Progenitor cell of endocrine pancreas (in vitro differentiated cells): ENCODE results near the gene AP5Z1. TPM values are rescaled to one million over a fixed set of nuclear protein-coding genes. Genes with fewer than 3 reads are reported as not detected.
A peak's percentile ranks its signal among the peaks of the same experiment; 100 is the strongest.

ENCODE experiments used
- DNase-seq: peaks from one replicate; pipeline ENCODE4 v3.0.0; 2021; ENCODE audit warnings: low spot score; ENCODE audit not compliant: unreplicated experiment
- H3K27ac Mint-ChIP-seq: 2 replicates; pipeline ENCODE4 v1.8.0; 2021; ENCODE audit warnings: mild to moderate bottlenecking, moderate library complexity, mixed read lengths
- H3K27me3 Mint-ChIP-seq: 2 replicates; pipeline ENCODE4 v1.8.0; 2021; ENCODE audit warnings: mixed read lengths
- H3K36me3 Mint-ChIP-seq: 2 replicates; pipeline ENCODE4 v1.8.0; 2022; ENCODE audit warnings: mixed read lengths; ENCODE audit not compliant: insufficient read depth
- H3K4me1 Mint-ChIP-seq: 2 replicates; pipeline ENCODE4 v1.8.0; 2021; ENCODE audit warnings: low read depth, mixed read lengths
- H3K4me3 Mint-ChIP-seq: 2 replicates; pipeline ENCODE4 v1.8.0; 2021; ENCODE audit warnings: low read depth, mild to moderate bottlenecking, moderate library complexity, mixed read lengths
- H3K9me3 Mint-ChIP-seq: 2 replicates; pipeline ENCODE4 v1.8.0; 2021; ENCODE audit warnings: low read depth, mixed read lengths
- CTCF ChIP-seq: fragments of 200-600 bp; sonication (generic); IDR thresholded peaks from one replicate; pipeline ENCODE4 v1.5.0; 2021; ENCODE audit warnings: antibody characterized with exemption, mild to moderate bottlenecking; ENCODE audit not compliant: unreplicated experiment
- total RNA-seq: library from RNA; stranded (reverse); gene quantifications from 2 replicates; pipeline ENCODE4 v1.2.1, GENCODE V29; 2021

Gene AP5Z1
- total RNA-seq, 1 donor from 2014 or later: 42.8 TPM

GRCh38 chr7:4729266-4729665 lies 46.2 kb upstream of the AP5Z1 start:
- peaks cover 8% of the 10 kb centered on the region for H3K36me3 Mint-ChIP-seq
- H3K4me1 Mint-ChIP-seq: peaks cover 26% of the 10 kb centered on the region
- no peak for TF ChIP-seq CTCF
- no peak overlapping the region for H3K27ac Mint-ChIP-seq
- H3K4me3 Mint-ChIP-seq: no peak overlapping the region
- no peaks in the 10 kb centered on the region for H3K27me3 Mint-ChIP-seq
- H3K9me3 Mint-ChIP-seq: no peaks in the 10 kb centered on the region
- DNase-seq: no peak

- H3K27me3 Mint-ChIP-seq: no peaks in the 10 kb centered on the region
- DNase-seq: no peak
- H3K4me1 Mint-ChIP-seq: peaks cover 19% of the 10 kb centered on the region
- H3K36me3 Mint-ChIP-seq: peaks cover 8% of the 10 kb centered on the region
- peak overlapping the region; percentile 73 for H3K27ac Mint-ChIP-seq
- no peak for TF ChIP-seq CTCF
- H3K4me3 Mint-ChIP-seq: no peak overlapping the region
- no peaks in the 10 kb centered on the region for H3K9me3 Mint-ChIP-seq
Observed at GRCh38 chr7:4730276-4730675, 45.1 kb upstream of the AP5Z1 start.

- H3K4me1 Mint-ChIP-seq: peaks cover 13% of the 10 kb centered on the region
- no peaks in the 10 kb centered on the region for H3K9me3 Mint-ChIP-seq
- DNase-seq: no peak
- peak overlapping the region; percentile 86 for H3K27ac Mint-ChIP-seq
- TF ChIP-seq CTCF: no peak
- no peaks in the 10 kb centered on the region for H3K27me3 Mint-ChIP-seq
- peak overlapping the region; percentile 21 for H3K4me3 Mint-ChIP-seq
- peaks cover 8% of the 10 kb centered on the region for H3K36me3 Mint-ChIP-seq
Observed at GRCh38 chr7:4730971-4731370, 44.5 kb upstream of the AP5Z1 start.

- Mint-ChIP-seq H3K4me3 (no peak overlapping the region), H3K9me3 (no peaks in the 10 kb centered on the region), H3K27ac (no peak overlapping the region), H3K27me3 (no peaks in the 10 kb centered on the region), H3K36me3 (peaks cover 8% of the 10 kb centered on the region), H3K4me1 (peaks cover 14% of the 10 kb centered on the region)
- no peak for DNase-seq
- TF ChIP-seq CTCF: no peak
Observed at GRCh38 chr7:4731803-4732202, 43.6 kb upstream of the AP5Z1 start.

GRCh38 chr7:4733936-4734528 lies 41.4 kb upstream of the AP5Z1 start:
- Mint-ChIP-seq H3K4me3 (no peak overlapping the region), H3K4me1 (peaks cover 27% of the 10 kb centered on the region), H3K36me3 (peaks cover 8% of the 10 kb centered on the region), H3K27ac (no peak overlapping the region), H3K9me3 (no peaks in the 10 kb centered on the region), H3K27me3 (no peaks in the 10 kb centered on the region)
- no peak for TF ChIP-seq CTCF
- no peak for DNase-seq
